HepG2 (cell line): ENCODE results near the gene DUSP8. TPM values are rescaled to one million over a fixed set of nuclear protein-coding genes. Genes with fewer than 3 reads are reported as not detected.
A peak's percentile ranks its signal among the peaks of the same experiment; 100 is the strongest.

ENCODE experiments used
- ATAC-seq: fragments of 200-7000 bp; cut with Tn5 transposase; 3 replicates; pipeline ENCODE4 v1.9.1; 2020; ENCODE audit warnings: mild to moderate bottlenecking, moderate library complexity
- BruUV-seq: library from RNA; stranded (reverse); fragments of 400-500 nt; replicated peaks from 2 replicates; lab custom pipeline; 2021; lab: Mats Ljungman, UMichigan
- CTCF ChIA-PET: fragments of 300-600 bp; formaldehyde crosslinking; extraction: SDS; loops from one replicate; lab custom pipeline; 2021; ENCODE audit warnings: low total read pairs, inconsistent platforms, low intra/inter-chr PET ratio; lab: Yijun Ruan, JAX
- POLR2A ChIA-PET: fragments of 350-600 bp; sonication (Branson Sonifier 250); formaldehyde crosslinking; loops from one replicate; lab custom pipeline; 2020; ENCODE audit warnings: antibody characterized with exemption, inconsistent platforms; lab: Yijun Ruan, JAX
- DNase-seq: peaks from one replicate; pipeline ENCODE4 v3.0.0-alpha.2; 2015; ENCODE audit warnings: low spot score
- FAIRE-seq: peaks from 3 replicates; lab custom pipeline; 2011; peaks lifted over from hg19 to GRCh38; lab: Jason Lieb, UNC
- H2AFZ ChIP-seq: one replicate; pipeline ENCODE4 v1.6.1; 2011; ENCODE audit warnings: low read length, inconsistent platforms
- H3K27ac ChIP-seq: fragments of 300-600 bp; 3 replicates; pipeline ENCODE4 v1.8.0; 2011; ENCODE audit warnings: mixed run types, mild to moderate bottlenecking, mixed read lengths, low read length, inconsistent platforms; ENCODE audit not compliant: insufficient read depth; ENCODE audit errors: extremely low read length
- H3K27me3 ChIP-seq, 2 experiments: fragments of 200-600 bp in 1 of 2; 2 replicates in 1 of 2; 3 replicates in 1 of 2; pipeline versions ENCODE4 v1.6.0 to v1.8.0; 2011; ENCODE audit warnings: low read length in 2 of 2, mild to moderate bottlenecking in 2 of 2, moderate library complexity in 2 of 2, inconsistent platforms in 1 of 2; ENCODE audit not compliant: insufficient read depth in 2 of 2, control insufficient read depth in 1 of 2
- H3K36me3 ChIP-seq, 2 experiments: fragments of 200-600 bp in 1 of 2; replicated peaks in 1 of 2; 2 replicates in 1 of 2; 3 replicates in 1 of 2; pipeline versions ENCODE4 v1.5.1 to v1.8.0; 2011; ENCODE audit warnings: low read length in 2 of 2, inconsistent platforms in 1 of 2; ENCODE audit not compliant: insufficient read depth in 2 of 2, control insufficient read depth in 1 of 2
- H3K4me1 ChIP-seq: 2 replicates; pipeline ENCODE4 v1.5.1; 2012; ENCODE audit warnings: low read length, inconsistent platforms; ENCODE audit not compliant: insufficient read depth
- H3K4me2 ChIP-seq: 2 replicates; pipeline ENCODE4 v1.6.0; 2011; ENCODE audit warnings: low read depth, low read length, inconsistent platforms
- H3K4me3 ChIP-seq, 3 experiments: fragments of 200-600 bp in 1 of 3; sonication (generic), shearing (Covaris generic) in 1 of 3; replicated peaks in 1 of 3; 2 replicates each; pipeline ENCODE4 v1.5.1; 2011 to 2016; ENCODE audit warnings: low read length in 3 of 3, inconsistent platforms in 2 of 3, low read depth in 2 of 3, mild to moderate bottlenecking in 2 of 3, control low read depth in 1 of 3, mixed read lengths in 1 of 3; ENCODE audit not compliant: insufficient read depth in 1 of 3
- H3K79me2 ChIP-seq: one replicate; pipeline ENCODE4 v1.6.1; 2011; ENCODE audit warnings: low read length, inconsistent platforms; ENCODE audit not compliant: insufficient read depth
- H3K9ac ChIP-seq: 2 replicates; pipeline ENCODE4 v1.6.0; 2011; ENCODE audit warnings: mild to moderate bottlenecking, low read depth, low read length, inconsistent platforms; ENCODE audit not compliant: insufficient read depth
- H3K9me3 ChIP-seq: 2 replicates; pipeline ENCODE4 v1.5.1; 2012; ENCODE audit warnings: mild to moderate bottlenecking, low read length
- H4K20me1 ChIP-seq: 2 replicates; pipeline ENCODE4 v1.6.0; 2011; ENCODE audit warnings: inconsistent platforms, mild to moderate bottlenecking, low read length, moderate library complexity; ENCODE audit not compliant: insufficient read depth
- FOXA3 ChIP-seq: IDR thresholded peaks from 2 replicates; pipeline ENCODE4 v1.6.1; 2016; ENCODE audit warnings: missing genetic modification reagents, missing compliant biosample characterization
- RFXAP ChIP-seq: sonication (generic); formaldehyde crosslinking; IDR thresholded peaks from 2 replicates; pipeline ENCODE4 v1.4.0; 2020; ENCODE audit warnings: missing genetic modification reagents, borderline replicate concordance
- RXRA ChIP-seq: sonication (generic); formaldehyde crosslinking; IDR thresholded peaks from 2 replicates; pipeline ENCODE4 v1.5.1; 2020; ENCODE audit warnings: missing genetic modification reagents
- SALL1 ChIP-seq: sonication (generic); formaldehyde crosslinking; IDR thresholded peaks from 2 replicates; pipeline ENCODE4 v1.8.0; 2022; ENCODE audit warnings: mild to moderate bottlenecking, missing genetic modification reagents
- TAF1 ChIP-seq: sonication (generic); formaldehyde crosslinking; IDR thresholded peaks from 2 replicates; pipeline ENCODE4 v1.4.0; 2020; ENCODE audit warnings: missing genetic modification reagents
- ZNF251 ChIP-seq: sonication (generic); formaldehyde crosslinking; IDR thresholded peaks from 2 replicates; pipeline ENCODE4 v1.9.0; 2021; ENCODE audit warnings: mild to moderate bottlenecking, missing genetic modification reagents
- ZNF335 ChIP-seq: sonication (generic); formaldehyde crosslinking; IDR thresholded peaks from 2 replicates; pipeline ENCODE4 v1.4.0; 2020; ENCODE audit warnings: missing genetic modification reagents
- ZNF432 ChIP-seq: sonication (generic); formaldehyde crosslinking; IDR thresholded peaks from 2 replicates; pipeline ENCODE4 v1.5.0; 2020; ENCODE audit warnings: missing genetic modification reagents, mild to moderate bottlenecking, borderline replicate concordance
- ZNF841 ChIP-seq: sonication (generic); formaldehyde crosslinking; IDR thresholded peaks from 2 replicates; pipeline ENCODE4 v1.8.1; 2023; ENCODE audit warnings: missing genetic modification reagents, borderline replicate concordance
- WGBS: methylation state at CpG from one replicate; pipeline ENCODE4 v1.1.6; 2017; ENCODE audit warnings: low lambda C conversion rate; 5-methylcytosine and 5-hydroxymethylcytosine counted together
- in situ Hi-C: cut with HindIII; loops from 2 replicates; pipeline ENCODE4 v1.10.0; 2017; ENCODE audit warnings: low pct_unique_long_range_greater_than_20kb; ENCODE audit not compliant: extremely low pct_ligation_motif_present
- intact Hi-C: fragments of 100-400 bp; cut with micrococcal nuclease; formaldehyde crosslinking; loops from one replicate; pipeline ENCODE4 v1.10.0; 2022; ENCODE audit not compliant: unreplicated experiment
- polyA plus RNA-seq, 8 experiments: library from polyadenylated mRNA; depleted of rRNA in 3 of 8; stranded (reverse) in 7 of 8; unstranded in 1 of 8; fragments of >200 nt; fragmentation: Illumina TruSeq in 4 of 8; extraction: Trizol in 4 of 8; gene quantifications; 2 replicates each; pipeline versions ENCODE4 v1.2.1 to v1.2.3, GENCODE V29; 2011 to 2016; ENCODE audit warnings: low read depth in 4 of 8, missing spikeins in 1 of 8, mixed read lengths in 1 of 8; ENCODE audit not compliant: insufficient read depth in 1 of 8
- total RNA-seq, 5 experiments: library from RNA; depleted of rRNA; stranded (reverse); fragments of >200 nt; fragmentation: Illumina TruSeq; extraction: Trizol; gene quantifications; 2 replicates each; pipeline ENCODE4 v1.2.3, GENCODE V29; 2016; ENCODE audit warnings: low read depth in 1 of 5
- TF ChIP-seq, protein P1 (sequence below), 2 experiments: sonication (generic) in 1 of 2; formaldehyde crosslinking in 1 of 2; IDR thresholded peaks; 2 replicates each; pipeline versions ENCODE4 v1.4.0 to v1.6.1; 2018 to 2020; ENCODE audit warnings: missing genetic modification reagents in 2 of 2, borderline replicate concordance in 1 of 2, low read depth in 1 of 2, mild to moderate bottlenecking in 1 of 2, missing biosample characterization in 1 of 2

The DUSP8 gene
- total and polyA plus RNA-seq, 2 of the 13 experiments (the other 11 are each of a cell fraction or from before 2014, with no cell fraction given): 1.8 to 8.0 TPM

DNA sequence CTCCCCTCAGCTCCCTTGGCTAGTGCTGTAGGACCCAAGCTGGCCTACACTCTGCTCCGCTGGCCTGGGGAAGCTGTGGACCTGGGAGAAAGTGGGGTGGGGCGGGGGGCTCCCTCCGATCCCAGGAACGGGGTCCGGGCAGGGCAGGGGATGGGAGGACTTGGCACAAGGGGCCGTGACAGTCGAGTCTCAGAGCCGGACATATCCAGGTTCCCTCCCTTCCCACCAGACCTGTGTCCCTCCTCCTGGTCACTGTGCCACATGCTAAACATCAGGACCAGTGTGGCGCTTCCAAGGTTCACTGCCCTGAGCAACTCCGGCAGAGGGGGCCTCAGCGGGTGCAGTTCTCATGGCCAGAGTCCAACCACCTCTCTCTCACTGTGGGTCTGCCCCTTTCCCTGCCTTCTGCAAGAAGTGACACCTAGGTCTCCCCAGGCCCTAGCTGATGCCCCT is 2.0 kb downstream of the DUSP8 start (continued):
- TF ChIP-seq ZNF432 (CRISPR knock-in tag) (no peak), TAF1 (0 out of 2 replicates have a peak, but pooled peaks have one; percentile 18), RXRA (CRISPR knock-in tag) (peak; percentile 52; the same call in 1 of the 2 replicates), SALL1 (CRISPR knock-in tag) (peak; percentile 32; the same call in 1 of the 2 replicates), ZNF335 (CRISPR knock-in tag) (0 out of 2 replicates have a peak, but pooled peaks have one; percentile 24)
- TF ChIP-seq, all 625 proteins: peak for 42

DNA sequence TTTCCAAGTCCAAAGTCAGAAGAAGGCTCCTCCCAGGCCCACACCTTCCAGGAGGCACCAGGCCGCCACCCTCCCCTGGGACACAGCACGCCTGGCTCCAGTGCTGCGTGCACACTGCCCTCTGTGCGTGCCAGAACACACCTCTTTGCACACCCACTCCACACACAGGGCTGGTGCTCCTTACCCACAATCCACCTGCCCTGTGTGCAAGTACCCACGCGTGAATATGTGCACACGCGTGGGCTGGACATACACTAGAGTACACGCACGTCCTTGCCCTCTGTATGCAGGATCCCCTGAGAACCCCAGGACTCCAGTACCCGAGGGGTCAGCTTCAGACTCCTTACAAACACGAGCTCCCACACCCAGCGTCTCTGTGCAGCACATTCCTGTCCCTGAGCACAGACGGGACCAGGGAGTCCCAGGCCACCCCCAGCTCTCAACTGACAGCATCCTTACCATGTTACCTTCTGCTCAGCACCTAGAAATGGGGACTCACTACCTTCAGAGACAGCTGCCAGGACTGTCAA is 2.8 kb downstream of the DUSP8 start:
- H3K9me3 ChIP-seq: no peaks in the 10 kb centered on the region
- no peak for FAIRE-seq
- H3K4me1 ChIP-seq: peaks cover 46% of the 10 kb centered on the region
- H4K20me1 ChIP-seq: peaks cover 35% of the 10 kb centered on the region; the same call in 1 of the 2 replicates
- no peak overlapping the region for H3K4me2 ChIP-seq
- no peak overlapping the region for H3K27ac ChIP-seq
- TF ChIP-seq RFXAP (no peak), FOXA3 (CRISPR knock-in tag) (no peak), ZNF841 (CRISPR knock-in tag) (no peak), ZNF251 (no peak)
- TF ChIP-seq, protein P1, sequence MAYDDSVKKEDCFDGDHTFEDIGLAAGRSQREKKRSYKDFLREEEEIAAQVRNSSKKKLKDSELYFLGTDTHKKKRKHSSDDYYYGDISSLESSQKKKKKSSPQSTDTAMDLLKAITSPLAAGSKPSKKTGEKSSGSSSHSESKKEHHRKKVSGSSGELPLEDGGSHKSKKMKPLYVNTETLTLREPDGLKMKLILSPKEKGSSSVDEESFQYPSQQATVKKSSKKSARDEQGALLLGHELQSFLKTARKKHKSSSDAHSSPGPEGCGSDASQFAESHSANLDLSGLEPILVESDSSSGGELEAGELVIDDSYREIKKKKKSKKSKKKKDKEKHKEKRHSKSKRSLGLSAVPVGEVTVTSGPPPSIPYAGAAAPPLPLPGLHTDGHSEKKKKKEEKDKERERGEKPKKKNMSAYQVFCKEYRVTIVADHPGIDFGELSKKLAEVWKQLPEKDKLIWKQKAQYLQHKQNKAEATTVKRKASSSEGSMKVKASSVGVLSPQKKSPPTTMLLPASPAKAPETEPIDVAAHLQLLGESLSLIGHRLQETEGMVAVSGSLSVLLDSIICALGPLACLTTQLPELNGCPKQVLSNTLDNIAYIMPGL (CRISPR knock-in tag; IDR thresholded peaks at IDR 0.05; ENCODE audit: borderline replicate concordance in 1 of 2, low read depth in 1 of 2): no peak
- peaks cover 1 to 17% of the 10 kb centered on the region in 2 experiments; a peak in 3 of 5 replicates for H3K27me3 ChIP-seq
- H2AFZ ChIP-seq: no peak overlapping the region
- no peaks in the 10 kb centered on the region for H3K79me2 ChIP-seq
- no peak for ATAC-seq
- 90% methylated on average over 14 of the region's 14 CpGs for WGBS
- no peak for DNase-seq
- in situ Hi-C loops (no loop called here), intact Hi-C loops (no loop called here)
- H3K36me3 ChIP-seq: no peaks in the 10 kb centered on the region
- POLR2A ChIA-PET: no interaction called here
- H3K4me3 ChIP-seq: no peak overlapping the region
- no peak overlapping the region for H3K9ac ChIP-seq
- CTCF ChIA-PET: no interaction called here
- BruUV-seq: no TSS peak
